Coronary artery (tissue), 2 donors: ENCODE data around the gene NEO1.

Experiments
- DNase-seq: peaks from one replicate; pipeline ENCODE4 v3.0.0-alpha.2; 2017; ENCODE audit warnings: low spot score
- H3K27ac ChIP-seq, 2 donors: fragments of 200-600 bp; sonication (generic); one replicate each; pipeline ENCODE4 v1.5.1; 2016 to 2019
- H3K4me3 ChIP-seq: fragments of 200-600 bp; sonication (generic); 2 replicates; pipeline ENCODE4 v1.5.1; 2016; ENCODE audit warnings: mild to moderate bottlenecking, moderate library complexity
- CTCF ChIP-seq: fragments of 200-600 bp; sonication (generic); IDR thresholded peaks from one replicate; pipeline ENCODE4 v1.5.1; 2019; ENCODE audit warnings: antibody characterized with exemption

The NEO1 gene

GRCh38 chr15:73139041-73139743 is 86.9 kb downstream of the NEO1 start:
- no peak for TF ChIP-seq CTCF
- no peak overlapping the region for H3K4me3 ChIP-seq
- no peak for DNase-seq
- no peak overlapping the region for H3K27ac ChIP-seq

GRCh38 chr15:73139744-73140553 is 87.7 kb downstream of the NEO1 start:
- no peak for DNase-seq
- no peak overlapping the region for H3K27ac ChIP-seq
- H3K4me3 ChIP-seq, result no peak overlapping the region
- TF ChIP-seq CTCF, result no peak

GRCh38 chr15:73141216-73141900 is 89.1 kb downstream of the NEO1 start:
- no peak for DNase-seq
- no peak for TF ChIP-seq CTCF
- no peak overlapping the region for H3K4me3 ChIP-seq

GRCh38 chr15:73142802-73143762 is 90.8 kb downstream of the NEO1 start:
- H3K27ac ChIP-seq, result no peak overlapping the region
- no peak for TF ChIP-seq CTCF

More at GRCh38 chr15:73141216-73141900, 89.1 kb downstream of the NEO1 start:
- no peak overlapping the region for H3K27ac ChIP-seq

GRCh38 chr15:73143763-73144155 is 91.5 kb downstream of the NEO1 start:
- DNase-seq, result no peak
- no peak overlapping the region for H3K27ac ChIP-seq
- no peak for TF ChIP-seq CTCF
- H3K4me3 ChIP-seq, result no peak overlapping the region

More at GRCh38 chr15:73142802-73143762, 90.8 kb downstream of the NEO1 start:
- H3K4me3 ChIP-seq, result no peak overlapping the region
- DNase-seq, result no peak

GRCh38 chr15:73146419-73146818 is 94.2 kb downstream of the NEO1 start:
- TF ChIP-seq CTCF, result no peak
- H3K4me3 ChIP-seq, result no peak overlapping the region
- DNase-seq, result no peak
- no peak overlapping the region for H3K27ac ChIP-seq
